Hepatocyte (in vitro differentiated cells): ENCODE data around the gene PCSK4. TPM values are rescaled to one million over a fixed set of nuclear protein-coding genes. Genes with fewer than 3 reads are reported as not detected.
"Not testable (repeated sequence)": the region's sequence is repeated elsewhere in the genome, so short reads cannot be mapped to it uniquely, and the experiment has no call there.

ENCODE experiments used
- DNase-seq: peaks from one replicate; pipeline ENCODE4 v3.0.0-alpha.2; 2016; ENCODE audit warnings: low spot score
- H2AFZ ChIP-seq: fragments of 200-600 bp; sonication (generic); 2 replicates; pipeline ENCODE4 v1.6.0; 2016; ENCODE audit warnings: antibody characterized with exemption, mild to moderate bottlenecking
- H3K27ac ChIP-seq: fragments of 200-600 bp; sonication (generic); 2 replicates; pipeline ENCODE4 v1.5.1; 2016; ENCODE audit warnings: mild to moderate bottlenecking
- H3K27me3 ChIP-seq: fragments of 200-600 bp; sonication (generic); 2 replicates; pipeline ENCODE4 v1.6.1; 2016
- H3K36me3 ChIP-seq: fragments of 200-600 bp; sonication (generic); replicated peaks from 2 replicates; pipeline ENCODE4 v1.5.1; 2016; ENCODE audit warnings: low read depth; ENCODE audit not compliant: insufficient read depth
- H3K4me1 ChIP-seq: fragments of 200-600 bp; sonication (generic); 2 replicates; pipeline ENCODE4 v1.5.1; 2016; ENCODE audit warnings: mild to moderate bottlenecking, moderate library complexity; ENCODE audit not compliant: insufficient read depth
- H3K4me2 ChIP-seq: fragments of 200-600 bp; sonication (generic); 2 replicates; pipeline ENCODE4 v1.6.0; 2016
- H3K4me3 ChIP-seq: fragments of 200-600 bp; sonication (generic); 2 replicates; pipeline ENCODE4 v1.5.1; 2016; ENCODE audit warnings: mild to moderate bottlenecking
- H3K79me2 ChIP-seq: fragments of 200-600 bp; sonication (generic); 2 replicates; pipeline ENCODE4 v1.6.0; 2017; ENCODE audit warnings: mild to moderate bottlenecking
- H3K9me2 ChIP-seq: fragments of 200-600 bp; sonication (generic); replicated peaks from 2 replicates; pipeline ENCODE4 v1.6.0; 2017; ENCODE audit warnings: mild to moderate bottlenecking; ENCODE audit not compliant: insufficient read depth
- H3K9me3 ChIP-seq: fragments of 200-600 bp; sonication (generic); 2 replicates; pipeline ENCODE4 v1.5.1; 2016; ENCODE audit warnings: low read depth, mild to moderate bottlenecking
- H4K20me1 ChIP-seq: fragments of 200-600 bp; sonication (generic); 2 replicates; pipeline ENCODE4 v1.6.0; 2016; ENCODE audit warnings: mild to moderate bottlenecking; ENCODE audit not compliant: insufficient read depth, poor library complexity, severe bottlenecking
- EZH2 ChIP-seq: fragments of 200-600 bp; sonication (generic); IDR thresholded peaks from 2 replicates; pipeline ENCODE4 v1.6.1; 2016; ENCODE audit warnings: antibody characterized with exemption, mild to moderate bottlenecking, borderline replicate concordance
- EZH2phosphoT487 ChIP-seq: fragments of 200-600 bp; sonication (generic); IDR thresholded peaks from one replicate; pipeline ENCODE4 v1.6.1; 2018; ENCODE audit warnings: antibody characterized with exemption, mild to moderate bottlenecking, low read depth, moderate library complexity; ENCODE audit not compliant: unreplicated experiment, severe bottlenecking
- WGBS: methylation state at CpG from one replicate; pipeline ENCODE4 v1.1.6; 2016; ENCODE audit warnings: low lambda C conversion rate; ENCODE audit errors: missing lambda C conversion rate; 5-methylcytosine and 5-hydroxymethylcytosine counted together
- polyA plus RNA-seq: library from polyadenylated mRNA; unstranded; fragments of >200 nt; fragmentation: Nextera tagmentation; extraction: Ambion mirVana; gene quantifications from 2 replicates; pipeline ENCODE4 v1.2.1, GENCODE V29; 2016
- total RNA-seq: library from RNA; depleted of rRNA; stranded (reverse); fragments of >200 nt; gene quantifications from 2 replicates; pipeline ENCODE4 v1.2.3, GENCODE V29; 2014
- TF ChIP-seq, protein P1 (sequence below): fragments of 200-600 bp; sonication (generic); IDR thresholded peaks from 2 replicates; pipeline ENCODE4 v1.5.1; 2016; ENCODE audit warnings: antibody characterized with exemption, mild to moderate bottlenecking; ENCODE audit not compliant: poor library complexity

Gene PCSK4
- total and polyA plus RNA-seq, 2 experiments from 2014 or later = 7.7 to 9.6 TPM

DNA sequence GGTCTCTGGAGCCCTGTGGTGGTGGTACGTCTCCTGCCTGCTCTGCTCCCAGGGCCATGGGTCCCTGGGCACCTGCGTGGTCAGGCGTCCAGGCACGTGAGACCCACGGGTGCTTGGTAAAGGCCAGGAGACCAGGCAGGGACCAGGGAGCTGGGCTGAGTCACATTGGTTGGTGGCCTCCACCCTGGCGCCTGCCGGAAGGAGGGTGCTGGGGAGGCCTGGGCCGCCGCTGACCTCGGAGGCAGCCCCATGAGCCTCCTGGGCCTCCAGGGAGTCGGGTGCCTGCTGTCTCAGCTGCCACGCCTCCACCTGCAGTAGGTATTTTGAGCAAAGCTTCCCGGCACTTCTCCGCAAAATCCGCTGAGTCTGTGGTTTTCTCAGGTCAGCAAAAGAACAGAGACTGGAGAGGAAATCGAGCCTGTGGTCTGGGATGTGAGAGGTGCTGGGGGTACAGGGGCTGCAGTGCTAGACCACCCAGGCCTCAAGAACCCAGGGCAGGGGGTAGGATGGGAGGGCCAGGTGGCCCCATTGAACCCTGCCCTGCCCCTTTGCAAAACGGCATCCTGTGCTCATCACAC is 30.1 kb upstream of the PCSK4 start:
- no peaks in the 10 kb centered on the region for H3K9me3 ChIP-seq

DNA sequence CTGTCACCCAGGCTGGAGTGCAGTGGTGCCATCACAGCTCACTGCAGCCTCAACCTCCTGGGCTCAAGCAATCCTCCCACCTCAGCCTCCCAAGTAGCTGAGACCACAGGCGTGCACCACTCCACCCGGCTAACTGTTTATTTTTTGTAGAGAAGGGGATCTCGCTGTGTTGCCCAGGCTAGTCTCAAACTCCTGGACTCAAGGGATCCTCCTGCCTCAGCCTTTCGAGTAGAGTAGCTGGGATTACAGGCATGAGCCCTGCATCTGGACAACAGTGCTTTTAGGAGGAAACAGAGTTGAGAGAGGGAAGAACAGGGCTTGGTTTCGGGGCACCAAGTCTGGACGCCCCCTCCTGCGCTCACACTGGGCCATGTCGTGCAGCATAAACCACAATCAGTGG is 29.7 kb upstream of the PCSK4 start:
- not testable (repeated sequence) for DNase-seq, H2AFZ ChIP-seq, H3K27ac ChIP-seq, H3K79me2 ChIP-seq, H3K9me2 ChIP-seq, H3K9me3 ChIP-seq, H3K4me3 ChIP-seq, H4K20me1 ChIP-seq, H3K4me2 ChIP-seq, H3K36me3 ChIP-seq, H3K4me1 ChIP-seq
- peaks cover 17% of the 10 kb centered on the region for H3K27me3 ChIP-seq
- WGBS = 94% methylated on average over 8 of the region's 8 CpGs

More for the DNA sequence above, 30.1 kb upstream of the PCSK4 start:
- H4K20me1 ChIP-seq = no peaks in the 10 kb centered on the region
- no peak overlapping the region for H3K4me2 ChIP-seq
- WGBS = 87% methylated on average over 16 of the region's 17 CpGs
- H3K27ac ChIP-seq = no peak overlapping the region
- DNase-seq = no peak
- H3K27me3 ChIP-seq = peaks cover 22% of the 10 kb centered on the region
- TF ChIP-seq, protein P1, sequence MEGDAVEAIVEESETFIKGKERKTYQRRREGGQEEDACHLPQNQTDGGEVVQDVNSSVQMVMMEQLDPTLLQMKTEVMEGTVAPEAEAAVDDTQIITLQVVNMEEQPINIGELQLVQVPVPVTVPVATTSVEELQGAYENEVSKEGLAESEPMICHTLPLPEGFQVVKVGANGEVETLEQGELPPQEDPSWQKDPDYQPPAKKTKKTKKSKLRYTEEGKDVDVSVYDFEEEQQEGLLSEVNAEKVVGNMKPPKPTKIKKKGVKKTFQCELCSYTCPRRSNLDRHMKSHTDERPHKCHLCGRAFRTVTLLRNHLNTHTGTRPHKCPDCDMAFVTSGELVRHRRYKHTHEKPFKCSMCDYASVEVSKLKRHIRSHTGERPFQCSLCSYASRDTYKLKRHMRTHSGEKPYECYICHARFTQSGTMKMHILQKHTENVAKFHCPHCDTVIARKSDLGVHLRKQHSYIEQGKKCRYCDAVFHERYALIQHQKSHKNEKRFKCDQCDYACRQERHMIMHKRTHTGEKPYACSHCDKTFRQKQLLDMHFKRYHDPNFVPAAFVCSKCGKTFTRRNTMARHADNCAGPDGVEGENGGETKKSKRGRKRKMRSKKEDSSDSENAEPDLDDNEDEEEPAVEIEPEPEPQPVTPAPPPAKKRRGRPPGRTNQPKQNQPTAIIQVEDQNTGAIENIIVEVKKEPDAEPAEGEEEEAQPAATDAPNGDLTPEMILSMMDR = no peak
- no peak for TF ChIP-seq EZH2phosphoT487
- no peak for TF ChIP-seq EZH2
- no peaks in the 10 kb centered on the region for H3K9me2 ChIP-seq
- no peaks in the 10 kb centered on the region for H3K79me2 ChIP-seq
- H3K4me3 ChIP-seq = no peak overlapping the region
- H3K4me1 ChIP-seq = no peaks in the 10 kb centered on the region
- no peak overlapping the region for H2AFZ ChIP-seq
- no peaks in the 10 kb centered on the region for H3K36me3 ChIP-seq

DNA sequence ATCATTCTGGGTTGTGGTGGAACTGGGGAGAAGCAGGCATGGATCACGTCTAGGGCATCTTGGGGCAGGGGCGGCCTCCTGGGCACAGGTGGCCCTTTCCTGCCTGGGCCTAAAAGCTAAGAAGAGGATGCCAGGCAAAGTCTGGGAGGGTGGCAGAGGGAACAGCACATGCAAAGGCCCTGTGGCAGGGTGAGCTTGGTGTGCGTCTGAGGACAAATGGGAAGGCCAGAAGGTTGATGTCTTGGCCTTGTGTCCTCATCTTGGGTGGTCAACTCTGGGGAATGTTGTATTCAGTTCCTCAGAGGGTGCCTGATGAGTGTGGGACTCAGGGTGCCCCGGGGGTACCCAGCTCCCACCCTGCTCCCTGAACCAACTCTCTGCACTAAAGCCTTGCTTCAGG is 28.3 kb upstream of the PCSK4 start:
- Histone ChIP-seq H2AFZ (no peak overlapping the region), H3K9me3 (no peaks in the 10 kb centered on the region), H3K79me2 (no peaks in the 10 kb centered on the region), H4K20me1 (no peaks in the 10 kb centered on the region), H3K36me3 (no peaks in the 10 kb centered on the region), H3K4me1 (peaks cover 4% of the 10 kb centered on the region), H3K27me3 (peaks cover 9% of the 10 kb centered on the region), H3K4me2 (no peak overlapping the region), H3K9me2 (no peaks in the 10 kb centered on the region), H3K4me3 (no peak overlapping the region), H3K27ac (no peak overlapping the region)
- 85% methylated on average over 4 of the region's 4 CpGs for WGBS
- TF ChIP-seq EZH2 = no peak
- TF ChIP-seq EZH2phosphoT487 = no peak
- TF ChIP-seq, protein P1 = no peak
- no peak for DNase-seq

DNA sequence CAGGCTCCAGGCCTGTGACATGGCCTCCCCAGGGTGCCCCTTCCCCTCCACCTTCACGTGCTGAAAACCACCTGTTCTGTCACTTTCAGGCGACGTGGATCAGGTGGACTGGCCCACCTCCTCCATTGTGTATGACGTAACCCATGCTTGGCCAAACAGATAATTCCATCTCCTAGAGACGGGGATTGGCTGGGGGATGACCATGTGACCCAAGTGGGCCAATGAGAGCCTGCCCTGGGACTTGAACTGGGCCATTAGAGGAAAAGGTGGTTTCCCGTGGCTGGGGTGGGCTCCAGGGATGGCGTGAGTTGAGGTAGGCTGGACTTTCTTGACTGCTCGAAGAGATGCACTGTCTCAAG is 26.2 kb upstream of the PCSK4 start:
- no peaks in the 10 kb centered on the region for H3K9me3 ChIP-seq
- TF ChIP-seq, protein P1 = no peak
- no peak for TF ChIP-seq EZH2phosphoT487
- TF ChIP-seq EZH2 = no peak
- WGBS = 83% methylated on average over 8 of the region's 8 CpGs
- H3K27me3 ChIP-seq = no peaks in the 10 kb centered on the region
- no peaks in the 10 kb centered on the region for H4K20me1 ChIP-seq
- H3K4me2 ChIP-seq = no peak overlapping the region
- H3K4me1 ChIP-seq = peaks cover 14% of the 10 kb centered on the region
- DNase-seq = no peak
- H3K4me3 ChIP-seq = no peak overlapping the region
- peaks cover 13% of the 10 kb centered on the region for H3K79me2 ChIP-seq
- H3K36me3 ChIP-seq = no peaks in the 10 kb centered on the region
- H3K9me2 ChIP-seq = no peaks in the 10 kb centered on the region
- no peak overlapping the region for H2AFZ ChIP-seq
- no peak overlapping the region for H3K27ac ChIP-seq
